A673 (cell line): ENCODE measurements around the gene LMAN1L. TPM values are rescaled to one million over a fixed set of nuclear protein-coding genes. Genes with fewer than 3 reads are reported as not detected.

ENCODE experiments used
- BruUV-seq: library from RNA; stranded (reverse); fragments of 400-500 nt; replicated peaks from 2 replicates; lab custom pipeline; 2021; lab: Mats Ljungman, UMichigan
- CTCF ChIA-PET: fragments of 300-600 bp; sonication (Branson Sonifier 250); formaldehyde crosslinking; loops from one replicate; lab custom pipeline; 2022; ENCODE audit warnings: antibody characterized with exemption; lab: Charles Lee
- POLR2A ChIA-PET: fragments of 300-600 bp; sonication (Branson Sonifier 250); formaldehyde crosslinking; loops from one replicate; lab custom pipeline; 2022; ENCODE audit warnings: antibody characterized with exemption; ENCODE audit not compliant: low non-redundant PET; lab: Charles Lee
- DNase-seq: peaks from one replicate; pipeline ENCODE4 v3.0.0-alpha.2; 2015; ENCODE audit warnings: low spot score
- H3K27ac ChIP-seq: fragments of 200-600 bp; sonication (generic); 2 replicates; pipeline ENCODE4 v1.5.1; 2016; ENCODE audit warnings: mixed run types, low read depth, mild to moderate bottlenecking, mixed read lengths, antibody characterized with exemption, low read length; ENCODE audit not compliant: poor library complexity, severe bottlenecking
- H3K27me3 ChIP-seq: fragments of 200-600 bp; sonication (generic); replicated peaks from 2 replicates; pipeline ENCODE4 v1.6.1; 2017; ENCODE audit warnings: mixed run types, low read depth, mild to moderate bottlenecking, mixed read lengths, antibody characterized with exemption, low read length; ENCODE audit not compliant: insufficient read depth, poor library complexity
- H3K36me3 ChIP-seq: fragments of 200-600 bp; sonication (generic); 2 replicates; pipeline ENCODE4 v1.6.1; 2016; ENCODE audit warnings: mixed run types, mild to moderate bottlenecking, mixed read lengths, antibody characterized with exemption, low read length; ENCODE audit not compliant: insufficient read depth, poor library complexity, severe bottlenecking
- H3K4me1 ChIP-seq: fragments of 200-600 bp; sonication (generic); 2 replicates; pipeline ENCODE4 v1.6.1; 2017; ENCODE audit warnings: mixed run types, mild to moderate bottlenecking, mixed read lengths, antibody characterized with exemption, low read length; ENCODE audit not compliant: insufficient read depth, poor library complexity, severe bottlenecking
- H3K4me3 ChIP-seq: fragments of 200-600 bp; sonication (generic); 2 replicates; pipeline ENCODE4 v1.5.1; 2016; ENCODE audit warnings: low read depth, mixed run types, mild to moderate bottlenecking, mixed read lengths, low read length; ENCODE audit not compliant: poor library complexity, severe bottlenecking
- H3K9me3 ChIP-seq: fragments of 200-600 bp; sonication (generic); 2 replicates; pipeline ENCODE4 v1.6.1; 2016; ENCODE audit warnings: mixed run types, low read depth, mild to moderate bottlenecking, mixed read lengths, antibody characterized with exemption, low read length; ENCODE audit not compliant: poor library complexity, severe bottlenecking
- CTCF ChIP-seq: fragments of 300-800, 200-600 bp; sonication (generic); conservative IDR thresholded peaks from 2 replicates; pipeline ENCODE4 v1.5.1; 2017; ENCODE audit warnings: low read depth, mild to moderate bottlenecking, antibody characterized with exemption, low read length, moderate library complexity, mixed read lengths
- EZH2 ChIP-seq: fragments of 200-600 bp; sonication (generic); IDR thresholded peaks from 2 replicates; pipeline ENCODE4 v1.6.1; 2017; ENCODE audit warnings: borderline replicate concordance, low read depth, mild to moderate bottlenecking, mixed read lengths, antibody characterized with exemption, low read length; ENCODE audit not compliant: poor library complexity, severe bottlenecking
- intact Hi-C: fragments of 100-400 bp; cut with micrococcal nuclease; formaldehyde crosslinking; loops from one replicate; pipeline ENCODE4 v1.10.0; 2022; ENCODE audit not compliant: unreplicated experiment
- total RNA-seq: library from RNA; stranded (reverse); gene quantifications from 2 replicates; pipeline ENCODE4 v1.2.3, GENCODE V29; 2021

LMAN1L gene
- total RNA-seq, 1 experiment from 2014 or later: 0.80 TPM

DNA sequence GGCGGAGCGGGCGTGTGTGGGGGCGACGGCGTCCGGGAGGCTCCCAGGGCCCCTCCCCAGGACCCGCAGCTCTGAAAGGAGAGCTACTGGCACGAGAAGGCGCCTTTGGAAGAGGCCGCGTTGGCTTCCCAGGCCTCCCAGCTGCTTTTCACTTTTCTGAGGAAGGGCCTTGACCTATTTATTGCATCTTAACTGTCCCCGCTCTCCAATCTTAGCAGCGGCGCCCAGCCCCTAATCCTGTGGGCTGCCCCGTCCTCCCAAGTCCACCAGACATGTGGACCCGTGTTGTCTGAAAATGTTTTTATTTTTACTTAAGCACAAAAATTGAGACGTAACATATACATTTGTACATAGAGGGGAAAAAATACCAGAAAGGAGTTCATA lies 30.8 kb downstream of the LMAN1L start:
- ChIA-PET POLR2A (no interaction called here), CTCF (interaction anchor here (0.9 kb wide), 1 partner anchor 58 kb away, joined by 3 read pairs; no protein-coding TSS in a partner anchor)
- Histone ChIP-seq H3K36me3 (peaks cover 12% of the 10 kb centered on the region), H3K4me3 (peak overlapping the region; percentile 98), H3K9me3 (no peaks in the 10 kb centered on the region), H3K27ac (peak overlapping the region; percentile 78), H3K27me3 (no peaks in the 10 kb centered on the region), H3K4me1 (peaks cover 8% of the 10 kb centered on the region)
- BruUV-seq: TSS peak; percentile 96
- TF ChIP-seq EZH2 (no peak), CTCF (peak; percentile 31; the same call in 1 of the 2 replicates)
- intact Hi-C loops: loop anchor here (5.0 kb wide), 1 partner anchor 59 kb away; no protein-coding TSS in a partner anchor
- DNase-seq: no peak

GRCh38 chr15:74843891-74844299 lies 31.3 kb downstream of the LMAN1L start:
- Histone ChIP-seq H3K4me3 (no peak overlapping the region), H3K4me1 (peaks cover 8% of the 10 kb centered on the region), H3K9me3 (no peaks in the 10 kb centered on the region), H3K27ac (peak overlapping the region; percentile 78), H3K27me3 (no peaks in the 10 kb centered on the region), H3K36me3 (peaks cover 17% of the 10 kb centered on the region)
- BruUV-seq: no TSS peak
- intact Hi-C loops: loop anchor here (5.0 kb wide), 1 partner anchor 58 kb away; no protein-coding TSS in a partner anchor
- no peak for DNase-seq
- CTCF ChIA-PET: no interaction called here
- TF ChIP-seq EZH2 (no peak), CTCF (no peak)
- POLR2A ChIA-PET: no interaction called here

GRCh38 chr15:74844319-74845207 lies 31.9 kb downstream of the LMAN1L start:
- Histone ChIP-seq H3K27ac (peak overlapping the region; percentile 42), H3K9me3 (no peaks in the 10 kb centered on the region), H3K27me3 (no peaks in the 10 kb centered on the region), H3K36me3 (peaks cover 17% of the 10 kb centered on the region), H3K4me3 (no peak overlapping the region), H3K4me1 (peaks cover 8% of the 10 kb centered on the region)
- no TSS peak for BruUV-seq
- TF ChIP-seq EZH2 (no peak), CTCF (no peak)
- CTCF ChIA-PET: interaction anchor here (0.6 kb wide), 1 partner anchor 19 kb away, joined by 3 read pairs; no protein-coding TSS in a partner anchor
- no peak for DNase-seq
- POLR2A ChIA-PET: no interaction called here
- intact Hi-C loops: loop anchor here (5.0 kb wide), 1 partner anchor 58 kb away; no protein-coding TSS in a partner anchor
